Measurements from ENCODE around the gene ATG16L1.

ATG16L1 gene

DNA sequence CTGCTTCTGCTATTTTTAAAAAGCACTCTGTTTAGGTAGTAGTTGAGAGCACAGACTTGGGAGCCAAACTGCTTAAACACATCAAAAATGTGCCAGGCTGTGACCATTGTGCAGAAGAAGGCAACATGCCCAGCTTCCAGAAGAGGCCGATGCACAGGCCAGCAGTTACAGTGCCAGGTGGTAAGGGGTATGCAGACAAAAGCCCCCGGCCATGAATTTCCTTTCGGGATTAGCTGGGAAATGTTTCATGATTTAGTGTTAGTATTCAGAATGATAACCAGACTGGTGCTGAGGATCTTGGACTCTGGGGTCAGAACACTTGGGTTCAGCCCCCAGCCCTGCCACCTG, 40.0 kb upstream of the ATG16L1 start:
- Histone ChIP-seq H3K36me3 (ENCODE audit: control insufficient read depth in 2 of 2, insufficient read depth in 2 of 2, low read length in 2 of 2) (no peaks in the 10 kb centered on the region), H3K27me3 (ENCODE audit: control insufficient read depth in 2 of 2, insufficient read depth in 2 of 2, low read length in 2 of 2) (no peaks in the 10 kb centered on the region), H3K9ac (ENCODE audit: low read depth in 1 of 2, low read length in 2 of 2) (no peak overlapping the region), H3K27ac (ENCODE audit: low read depth in 2 of 2, low read length in 2 of 2) (no peak overlapping the region), H3K4me1 (ENCODE audit: control insufficient read depth in 2 of 2, insufficient read depth in 2 of 2, low read length in 2 of 2) (no peaks in the 10 kb centered on the region), H3K9me3 (ENCODE audit: control insufficient read depth in 2 of 2, low read length in 2 of 2) (no peaks in the 10 kb centered on the region), H3K4me3 (ENCODE audit: low read length in 2 of 2) (no peak overlapping the region)

DNA sequence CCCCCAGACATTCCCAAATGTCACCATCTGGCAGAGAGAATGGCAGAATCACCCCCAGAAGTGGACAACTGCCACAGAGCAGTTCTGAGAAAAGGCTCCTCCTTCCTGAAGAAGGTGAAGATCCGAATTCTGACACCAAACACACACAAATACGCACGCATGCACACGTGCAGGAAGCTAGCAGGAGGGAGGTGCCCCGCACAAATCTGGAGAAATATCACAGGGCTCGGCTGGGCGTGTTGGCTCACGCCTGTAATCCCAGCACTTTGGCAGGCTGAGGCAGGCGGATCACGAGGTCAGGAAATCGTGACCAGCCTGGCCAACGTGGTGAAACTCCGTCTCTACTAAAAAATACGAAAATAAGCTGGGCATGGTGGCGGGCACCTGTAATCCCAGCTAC, 38.5 kb upstream of the ATG16L1 start:
- Histone ChIP-seq H3K36me3 (ENCODE audit: control insufficient read depth in 2 of 2, insufficient read depth in 2 of 2, low read length in 2 of 2) (no peaks in the 10 kb centered on the region), H3K27ac (ENCODE audit: low read depth in 2 of 2, low read length in 2 of 2) (no peak overlapping the region), H3K9me3 (ENCODE audit: control insufficient read depth in 2 of 2, low read length in 2 of 2) (no peaks in the 10 kb centered on the region), H3K4me3 (ENCODE audit: low read length in 2 of 2) (no peak overlapping the region), H3K4me1 (ENCODE audit: control insufficient read depth in 2 of 2, insufficient read depth in 2 of 2, low read length in 2 of 2) (no peaks in the 10 kb centered on the region), H3K27me3 (ENCODE audit: control insufficient read depth in 2 of 2, insufficient read depth in 2 of 2, low read length in 2 of 2) (no peaks in the 10 kb centered on the region), H3K9ac (ENCODE audit: low read depth in 1 of 2, low read length in 2 of 2) (no peak overlapping the region)

DNA sequence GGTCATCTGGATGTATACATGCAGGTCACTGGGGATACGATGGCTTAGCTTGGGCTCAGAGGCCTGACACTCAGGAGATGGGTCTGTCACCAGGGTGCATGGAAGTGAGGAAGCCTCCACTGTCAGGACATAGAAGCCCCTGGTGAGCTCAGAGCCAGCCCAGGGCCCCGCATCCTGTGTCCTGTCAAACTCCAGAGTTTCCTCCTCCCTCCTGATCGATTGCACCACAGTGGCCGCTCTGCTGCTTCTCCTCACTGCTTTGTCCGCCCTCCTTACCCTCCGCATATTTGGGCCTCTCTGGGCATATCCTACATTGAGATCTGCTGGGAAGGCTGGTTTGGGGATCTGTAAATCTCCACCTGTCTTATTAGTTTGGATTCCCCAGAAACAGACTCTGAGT, 37.5 kb upstream of the ATG16L1 start:
- Histone ChIP-seq H3K4me3 (ENCODE audit: low read length in 2 of 2) (no peak overlapping the region), H3K27me3 (ENCODE audit: control insufficient read depth in 2 of 2, insufficient read depth in 2 of 2, low read length in 2 of 2) (no peaks in the 10 kb centered on the region), H3K36me3 (ENCODE audit: control insufficient read depth in 2 of 2, insufficient read depth in 2 of 2, low read length in 2 of 2) (no peaks in the 10 kb centered on the region), H3K27ac (ENCODE audit: low read depth in 2 of 2, low read length in 2 of 2) (no peak overlapping the region), H3K9ac (ENCODE audit: low read depth in 1 of 2, low read length in 2 of 2) (no peak overlapping the region), H3K9me3 (ENCODE audit: control insufficient read depth in 2 of 2, low read length in 2 of 2) (no peaks in the 10 kb centered on the region), H3K4me1 (ENCODE audit: control insufficient read depth in 2 of 2, insufficient read depth in 2 of 2, low read length in 2 of 2) (no peaks in the 10 kb centered on the region)

DNA sequence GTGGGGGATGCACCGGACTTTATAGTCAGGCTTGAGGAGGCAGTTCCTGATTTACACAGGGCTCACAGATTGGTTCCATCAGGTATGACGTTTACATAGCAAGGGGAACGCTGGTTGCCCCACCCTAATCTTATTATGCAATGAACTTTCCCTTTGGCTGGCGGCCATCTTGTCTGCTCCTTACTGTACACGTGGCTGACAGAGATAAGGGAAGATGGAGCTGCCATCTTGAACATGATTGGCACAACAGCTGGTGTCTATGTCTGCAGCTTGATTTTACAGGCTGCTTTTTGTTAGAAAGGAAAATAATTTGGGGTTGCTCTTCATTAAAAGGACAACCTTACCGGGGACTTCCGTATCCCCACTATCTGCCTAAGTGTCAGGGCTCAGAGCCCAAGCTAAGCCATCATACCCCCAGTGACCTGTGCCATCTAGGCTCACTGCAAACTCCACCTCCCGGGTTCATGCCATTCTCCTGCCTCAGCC, 33.5 kb upstream of the ATG16L1 start:
- no peaks in the 10 kb centered on the region for H3K4me1 ChIP-seq (ENCODE audit: control insufficient read depth in 2 of 2, insufficient read depth in 2 of 2, low read length in 2 of 2)
- no peak overlapping the region for H3K27ac ChIP-seq (ENCODE audit: low read depth in 2 of 2, low read length in 2 of 2)
- no peaks in the 10 kb centered on the region for H3K36me3 ChIP-seq (ENCODE audit: control insufficient read depth in 2 of 2, insufficient read depth in 2 of 2, low read length in 2 of 2)
- H3K9me3 ChIP-seq (ENCODE audit: control insufficient read depth in 2 of 2, low read length in 2 of 2): no peaks in the 10 kb centered on the region
- H3K4me3 ChIP-seq (ENCODE audit: low read length in 2 of 2): no peak overlapping the region
- H3K27me3 ChIP-seq (ENCODE audit: control insufficient read depth in 2 of 2, insufficient read depth in 2 of 2, low read length in 2 of 2): no peaks in the 10 kb centered on the region
- H3K9ac ChIP-seq (ENCODE audit: low read depth in 1 of 2, low read length in 2 of 2): no peak overlapping the region

DNA sequence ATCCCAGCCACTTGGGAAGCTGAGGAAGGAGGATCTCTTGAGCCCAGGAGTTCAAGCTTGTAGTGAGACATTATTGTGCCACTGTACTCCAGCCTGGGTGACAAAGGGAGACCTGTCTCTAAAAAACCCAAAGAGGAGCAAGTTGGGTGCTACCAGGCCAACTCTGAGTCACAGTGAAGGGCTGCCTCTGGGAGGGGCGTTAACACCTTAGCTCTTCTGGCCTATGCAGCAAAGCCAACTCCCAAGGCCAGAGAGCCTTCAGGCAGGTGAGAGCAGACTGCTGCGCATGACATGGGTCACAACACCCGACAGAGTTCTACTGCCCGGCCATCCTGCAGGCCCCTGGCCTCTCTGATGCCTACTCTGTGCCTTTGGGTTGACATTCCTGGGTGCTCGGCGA, 32.6 kb upstream of the ATG16L1 start:
- Histone ChIP-seq H3K4me1 (ENCODE audit: control insufficient read depth in 2 of 2, insufficient read depth in 2 of 2, low read length in 2 of 2) (no peaks in the 10 kb centered on the region), H3K9ac (ENCODE audit: low read depth in 1 of 2, low read length in 2 of 2) (no peak overlapping the region), H3K27ac (ENCODE audit: low read depth in 2 of 2, low read length in 2 of 2) (no peak overlapping the region), H3K4me3 (ENCODE audit: low read length in 2 of 2) (no peak overlapping the region), H3K9me3 (ENCODE audit: control insufficient read depth in 2 of 2, low read length in 2 of 2) (no peaks in the 10 kb centered on the region), H3K36me3 (ENCODE audit: control insufficient read depth in 2 of 2, insufficient read depth in 2 of 2, low read length in 2 of 2) (no peaks in the 10 kb centered on the region), H3K27me3 (ENCODE audit: control insufficient read depth in 2 of 2, insufficient read depth in 2 of 2, low read length in 2 of 2) (no peaks in the 10 kb centered on the region)

DNA sequence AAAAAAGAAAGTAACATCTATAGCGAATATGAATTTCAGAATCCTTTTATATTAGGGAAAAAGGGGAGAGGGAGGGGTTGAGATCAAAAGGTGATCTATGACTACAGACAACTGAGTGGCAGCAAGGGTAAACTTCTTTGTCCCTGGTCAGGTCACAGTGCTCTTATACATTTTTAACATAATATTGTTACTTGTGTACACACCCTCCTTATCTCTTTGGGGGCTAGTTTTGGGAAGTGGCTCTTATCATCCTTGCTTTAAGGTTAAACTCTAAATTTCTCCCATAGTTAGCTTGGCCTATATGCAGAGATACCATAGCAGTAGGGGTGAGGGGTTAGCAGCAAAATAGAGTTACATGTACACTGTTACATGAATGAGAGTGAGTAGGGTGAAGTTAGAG, 31.6 kb upstream of the ATG16L1 start:
- no peak overlapping the region for H3K4me3 ChIP-seq (ENCODE audit: low read length in 2 of 2)
- no peaks in the 10 kb centered on the region for H3K36me3 ChIP-seq (ENCODE audit: control insufficient read depth in 2 of 2, insufficient read depth in 2 of 2, low read length in 2 of 2)
- no peaks in the 10 kb centered on the region for H3K4me1 ChIP-seq (ENCODE audit: control insufficient read depth in 2 of 2, insufficient read depth in 2 of 2, low read length in 2 of 2)
- H3K27ac ChIP-seq (ENCODE audit: low read depth in 2 of 2, low read length in 2 of 2): no peak overlapping the region
- no peaks in the 10 kb centered on the region for H3K27me3 ChIP-seq (ENCODE audit: control insufficient read depth in 2 of 2, insufficient read depth in 2 of 2, low read length in 2 of 2)
- H3K9me3 ChIP-seq (ENCODE audit: control insufficient read depth in 2 of 2, low read length in 2 of 2): no peaks in the 10 kb centered on the region
- no peak overlapping the region for H3K9ac ChIP-seq (ENCODE audit: low read depth in 1 of 2, low read length in 2 of 2)

DNA sequence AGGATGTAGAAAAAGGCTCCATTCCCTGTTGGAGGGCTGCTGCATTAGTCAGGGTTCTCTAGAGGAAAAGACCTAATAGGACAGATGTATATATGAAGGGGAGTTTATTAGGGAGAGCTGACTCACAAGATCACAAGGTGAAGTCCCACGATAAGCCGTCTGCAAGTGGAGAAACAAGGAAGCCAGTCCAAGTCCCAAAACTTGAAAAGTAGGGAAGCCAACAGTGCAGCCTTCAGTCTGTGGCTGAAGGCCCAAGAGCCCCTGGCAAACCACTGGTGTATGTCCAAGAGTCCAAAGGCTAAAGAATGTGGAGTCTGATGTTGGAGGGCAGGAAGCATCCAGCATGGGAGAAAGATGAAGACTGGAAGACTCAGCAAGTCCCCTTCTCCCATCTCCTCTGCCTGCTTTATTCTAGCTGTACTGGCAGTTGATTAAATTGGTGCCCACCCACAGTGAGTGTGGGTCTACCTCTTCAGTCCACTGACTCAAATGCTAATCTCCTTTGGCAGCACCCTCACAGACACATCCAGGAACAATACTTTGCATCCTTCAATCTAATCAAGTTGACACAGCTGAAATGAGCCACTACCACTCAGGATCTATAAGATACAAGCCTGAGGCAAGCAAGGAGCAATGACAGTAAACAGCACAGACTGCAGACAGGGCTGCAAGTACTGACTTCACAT, 30.0 kb upstream of the ATG16L1 start:
- Histone ChIP-seq H3K27me3 (ENCODE audit: control insufficient read depth in 2 of 2, insufficient read depth in 2 of 2, low read length in 2 of 2) (no peaks in the 10 kb centered on the region), H3K36me3 (ENCODE audit: control insufficient read depth in 2 of 2, insufficient read depth in 2 of 2, low read length in 2 of 2) (no peaks in the 10 kb centered on the region), H3K9ac (ENCODE audit: low read depth in 1 of 2, low read length in 2 of 2) (no peak overlapping the region)

DNA sequence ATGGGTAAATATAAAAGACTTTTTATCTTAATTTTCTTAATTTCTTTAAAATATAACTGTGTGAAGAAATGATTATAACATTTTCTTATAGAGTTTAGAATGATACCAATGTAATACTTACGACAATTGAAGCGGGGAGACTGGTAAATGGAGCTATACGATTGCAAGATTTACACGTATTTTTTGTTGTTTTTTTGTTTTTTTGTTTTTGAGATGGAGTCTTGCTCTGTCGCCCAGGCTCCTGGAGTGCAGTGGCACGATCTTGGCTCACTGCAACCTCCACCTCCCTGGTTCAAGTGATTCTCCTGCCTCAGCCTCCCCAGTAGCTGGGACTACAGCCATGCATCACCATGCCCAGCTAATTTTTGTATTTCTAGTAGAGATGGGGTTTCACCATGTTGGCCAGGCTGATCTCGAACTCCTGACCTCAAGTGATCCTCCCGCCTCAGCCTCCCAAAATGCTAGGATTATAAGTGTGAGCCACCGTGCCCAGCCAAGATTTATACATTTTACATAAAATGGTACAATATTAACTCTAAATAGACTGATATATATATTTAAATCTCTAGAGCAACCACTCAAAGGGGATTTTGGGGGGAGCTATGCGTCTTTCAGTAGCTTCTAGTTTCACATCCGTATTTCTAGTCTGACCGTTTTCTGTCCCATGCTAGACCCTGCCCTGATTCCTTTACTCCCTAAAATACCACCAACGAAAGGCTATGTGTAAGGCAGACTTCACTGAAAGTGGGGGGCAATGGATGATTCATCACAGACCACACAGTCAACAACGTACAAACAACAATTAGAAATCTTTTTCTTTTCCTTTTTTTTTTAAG, 28.2 kb upstream of the ATG16L1 start:
- H3K4me1 ChIP-seq (ENCODE audit: control insufficient read depth in 2 of 2, insufficient read depth in 2 of 2, low read length in 2 of 2): no peaks in the 10 kb centered on the region
- no peaks in the 10 kb centered on the region for H3K36me3 ChIP-seq (ENCODE audit: control insufficient read depth in 2 of 2, insufficient read depth in 2 of 2, low read length in 2 of 2)
- H3K27ac ChIP-seq (ENCODE audit: low read depth in 2 of 2, low read length in 2 of 2): no peak overlapping the region
- no peaks in the 10 kb centered on the region for H3K27me3 ChIP-seq (ENCODE audit: control insufficient read depth in 2 of 2, insufficient read depth in 2 of 2, low read length in 2 of 2)
- H3K9me3 ChIP-seq (ENCODE audit: control insufficient read depth in 2 of 2, low read length in 2 of 2): no peaks in the 10 kb centered on the region
- H3K9ac ChIP-seq (ENCODE audit: low read depth in 1 of 2, low read length in 2 of 2): no peak overlapping the region
- H3K4me3 ChIP-seq (ENCODE audit: low read length in 2 of 2): no peak overlapping the region

More for the DNA sequence above, 30.0 kb upstream of the ATG16L1 start:
- Histone ChIP-seq H3K4me3 (ENCODE audit: low read length in 2 of 2) (no peak overlapping the region), H3K27ac (ENCODE audit: low read depth in 2 of 2, low read length in 2 of 2) (no peak overlapping the region), H3K4me1 (ENCODE audit: control insufficient read depth in 2 of 2, insufficient read depth in 2 of 2, low read length in 2 of 2) (no peaks in the 10 kb centered on the region), H3K9me3 (ENCODE audit: control insufficient read depth in 2 of 2, low read length in 2 of 2) (no peaks in the 10 kb centered on the region)

DNA sequence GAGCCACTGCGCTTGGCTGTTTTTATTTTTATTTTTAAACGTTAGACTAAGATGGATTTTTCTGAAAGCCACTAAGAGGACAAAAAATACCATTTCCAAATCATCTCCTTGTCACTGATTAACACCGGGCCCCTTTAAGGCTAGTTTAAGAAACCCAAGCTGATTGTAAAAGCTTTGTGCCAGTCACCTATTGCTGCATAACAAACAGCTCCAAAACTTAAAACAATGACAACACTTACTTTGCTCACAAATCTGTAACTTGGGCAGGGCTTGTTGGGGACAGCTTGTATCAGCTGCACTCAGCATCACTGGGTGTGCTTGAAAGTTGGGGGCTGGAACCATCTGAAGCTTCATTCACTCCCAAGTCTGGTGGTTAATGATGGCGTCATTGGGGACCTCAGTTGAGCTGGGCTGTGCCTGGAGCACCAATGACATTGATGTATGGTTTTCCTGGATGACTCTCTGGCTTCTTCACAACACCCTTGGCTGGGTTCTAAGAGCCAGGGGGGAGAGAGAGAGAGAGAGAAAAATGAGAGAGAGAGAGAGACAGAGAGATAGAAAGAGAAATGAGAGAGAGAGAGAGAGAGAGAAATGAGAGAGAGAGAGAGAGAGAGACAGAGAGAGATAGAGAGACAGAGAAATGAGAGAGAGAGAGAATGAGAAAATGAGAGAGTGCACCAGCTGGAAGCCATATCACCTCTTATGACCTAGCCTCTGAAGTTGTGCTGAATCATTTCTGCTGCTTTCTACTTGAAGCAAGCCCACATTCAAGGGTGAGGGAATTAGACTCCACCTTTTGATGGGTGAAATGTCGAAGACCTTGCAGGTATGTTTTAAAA, 26.0 kb upstream of the ATG16L1 start:
- Histone ChIP-seq H3K27ac (ENCODE audit: low read depth in 2 of 2, low read length in 2 of 2) (no peak overlapping the region), H3K27me3 (ENCODE audit: control insufficient read depth in 2 of 2, insufficient read depth in 2 of 2, low read length in 2 of 2) (no peaks in the 10 kb centered on the region), H3K9ac (ENCODE audit: low read depth in 1 of 2, low read length in 2 of 2) (no peak overlapping the region), H3K36me3 (ENCODE audit: control insufficient read depth in 2 of 2, insufficient read depth in 2 of 2, low read length in 2 of 2) (no peaks in the 10 kb centered on the region), H3K4me1 (ENCODE audit: control insufficient read depth in 2 of 2, insufficient read depth in 2 of 2, low read length in 2 of 2) (no peaks in the 10 kb centered on the region), H3K4me3 (ENCODE audit: low read length in 2 of 2) (no peak overlapping the region), H3K9me3 (ENCODE audit: control insufficient read depth in 2 of 2, low read length in 2 of 2) (no peaks in the 10 kb centered on the region)

DNA sequence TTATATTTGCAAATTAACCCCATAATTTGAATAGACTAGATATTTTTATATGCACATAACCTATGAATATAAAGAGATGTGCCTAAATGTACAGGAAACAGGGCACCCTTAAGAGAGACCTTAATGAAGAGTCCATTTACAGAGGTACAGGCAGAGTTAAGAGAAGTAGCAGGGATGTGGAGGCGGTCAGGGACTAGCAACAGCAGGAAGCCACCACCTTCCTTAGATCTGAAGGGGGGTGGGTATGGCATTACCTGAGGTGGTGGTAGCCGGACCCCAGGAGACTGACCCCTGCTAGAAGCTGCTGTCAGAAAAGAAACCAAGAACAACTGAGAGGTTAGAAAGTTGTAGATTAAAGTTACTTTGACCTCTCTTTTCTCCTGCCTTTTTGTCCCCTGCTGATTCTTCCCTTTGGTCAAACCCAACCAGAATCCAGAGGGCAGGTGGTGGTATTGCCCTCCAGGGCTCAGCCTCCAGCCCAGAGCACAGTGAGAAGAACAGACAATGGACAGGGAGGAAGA, 24.9 kb upstream of the ATG16L1 start:
- no peak overlapping the region for H3K4me3 ChIP-seq (ENCODE audit: low read length in 2 of 2)
- no peak overlapping the region for H3K27ac ChIP-seq (ENCODE audit: low read depth in 2 of 2, low read length in 2 of 2)
- no peaks in the 10 kb centered on the region for H3K36me3 ChIP-seq (ENCODE audit: control insufficient read depth in 2 of 2, insufficient read depth in 2 of 2, low read length in 2 of 2)
- no peaks in the 10 kb centered on the region for H3K9me3 ChIP-seq (ENCODE audit: control insufficient read depth in 2 of 2, low read length in 2 of 2)
- H3K4me1 ChIP-seq (ENCODE audit: control insufficient read depth in 2 of 2, insufficient read depth in 2 of 2, low read length in 2 of 2): no peaks in the 10 kb centered on the region
- no peak overlapping the region for H3K9ac ChIP-seq (ENCODE audit: low read depth in 1 of 2, low read length in 2 of 2)
- no peaks in the 10 kb centered on the region for H3K27me3 ChIP-seq (ENCODE audit: control insufficient read depth in 2 of 2, insufficient read depth in 2 of 2, low read length in 2 of 2)

Measured in mucosa of rectum (tissue), 2 donors.